GM06990 (cell line): ENCODE results near the gene DCLK2.

ENCODE experiments used
- DNase-seq: peaks from one replicate; pipeline ENCODE4 v3.0.0-alpha.2; 2011; ENCODE audit not compliant: insufficient read length; ENCODE audit errors: extremely low read depth
- H3K27me3 ChIP-seq: replicated peaks from 2 replicates; pipeline ENCODE4 v1.6.0; 2011; ENCODE audit warnings: low read length; ENCODE audit not compliant: control insufficient read depth, insufficient read depth
- H3K36me3 ChIP-seq: 2 replicates; pipeline ENCODE4 v1.5.1; 2011; ENCODE audit warnings: low read length; ENCODE audit not compliant: control insufficient read depth, insufficient read depth
- H3K4me3 ChIP-seq: replicated peaks from 2 replicates; pipeline ENCODE4 v1.5.1; 2011; ENCODE audit warnings: low read depth, mild to moderate bottlenecking, control low read depth, low read length
- TF ChIP-seq, protein P1 (sequence below): IDR thresholded peaks from 2 replicates; pipeline ENCODE4 v1.5.1; 2011; ENCODE audit warnings: low read length, control low read depth, mild to moderate bottlenecking, inconsistent platforms; ENCODE audit not compliant: insufficient read depth, poor library complexity, severe bottlenecking

DCLK2 gene

DNA sequence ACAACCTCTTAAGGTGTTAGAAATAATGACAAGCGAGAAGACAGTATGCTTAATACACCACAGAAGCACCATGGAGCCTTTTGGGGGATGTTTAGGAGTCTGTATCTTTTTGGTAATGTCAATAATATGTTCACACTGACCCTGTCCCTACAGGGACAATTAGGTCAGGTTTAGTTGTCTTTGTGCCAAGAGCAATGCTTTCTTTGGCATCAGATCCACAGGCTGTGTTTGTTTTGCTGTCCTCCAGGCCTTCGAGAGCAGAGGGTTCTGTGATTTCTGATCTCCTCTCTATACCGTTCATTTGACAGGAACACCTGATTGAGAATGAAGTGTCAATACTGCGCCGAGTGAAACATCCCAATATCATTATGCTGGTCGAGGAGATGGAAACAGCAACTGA is 153.8 kb downstream of the DCLK2 start:
- Histone ChIP-seq H3K27me3 (no peaks in the 10 kb centered on the region; the same call in 1 of the 2 replicates), H3K4me3 (no peak overlapping the region), H3K36me3 (no peaks in the 10 kb centered on the region)
- no peak for DNase-seq
- TF ChIP-seq, protein P1, sequence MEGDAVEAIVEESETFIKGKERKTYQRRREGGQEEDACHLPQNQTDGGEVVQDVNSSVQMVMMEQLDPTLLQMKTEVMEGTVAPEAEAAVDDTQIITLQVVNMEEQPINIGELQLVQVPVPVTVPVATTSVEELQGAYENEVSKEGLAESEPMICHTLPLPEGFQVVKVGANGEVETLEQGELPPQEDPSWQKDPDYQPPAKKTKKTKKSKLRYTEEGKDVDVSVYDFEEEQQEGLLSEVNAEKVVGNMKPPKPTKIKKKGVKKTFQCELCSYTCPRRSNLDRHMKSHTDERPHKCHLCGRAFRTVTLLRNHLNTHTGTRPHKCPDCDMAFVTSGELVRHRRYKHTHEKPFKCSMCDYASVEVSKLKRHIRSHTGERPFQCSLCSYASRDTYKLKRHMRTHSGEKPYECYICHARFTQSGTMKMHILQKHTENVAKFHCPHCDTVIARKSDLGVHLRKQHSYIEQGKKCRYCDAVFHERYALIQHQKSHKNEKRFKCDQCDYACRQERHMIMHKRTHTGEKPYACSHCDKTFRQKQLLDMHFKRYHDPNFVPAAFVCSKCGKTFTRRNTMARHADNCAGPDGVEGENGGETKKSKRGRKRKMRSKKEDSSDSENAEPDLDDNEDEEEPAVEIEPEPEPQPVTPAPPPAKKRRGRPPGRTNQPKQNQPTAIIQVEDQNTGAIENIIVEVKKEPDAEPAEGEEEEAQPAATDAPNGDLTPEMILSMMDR: no peak

DNA sequence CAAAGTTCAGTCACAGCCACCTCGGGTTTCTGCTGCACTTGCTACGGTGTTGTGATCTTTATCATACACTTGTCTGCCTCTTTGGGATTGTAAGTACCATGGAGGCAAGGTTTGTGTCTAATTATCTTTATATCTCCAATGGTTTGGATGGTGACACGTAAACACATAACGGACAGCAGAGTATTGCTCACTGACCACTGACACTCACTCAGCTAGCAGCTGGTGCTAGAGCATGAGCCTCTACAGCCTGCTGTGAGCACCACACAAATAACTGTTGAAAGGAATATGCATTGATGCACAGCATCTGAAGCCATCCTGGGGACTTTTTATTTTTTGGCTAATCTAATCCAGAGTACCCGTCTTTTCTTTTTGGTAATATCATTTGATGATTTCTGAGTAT is 156.0 kb downstream of the DCLK2 start:
- Histone ChIP-seq H3K4me3 (no peak overlapping the region), H3K36me3 (no peaks in the 10 kb centered on the region), H3K27me3 (no peaks in the 10 kb centered on the region)
- TF ChIP-seq, protein P1: no peak
- DNase-seq: no peak

DNA sequence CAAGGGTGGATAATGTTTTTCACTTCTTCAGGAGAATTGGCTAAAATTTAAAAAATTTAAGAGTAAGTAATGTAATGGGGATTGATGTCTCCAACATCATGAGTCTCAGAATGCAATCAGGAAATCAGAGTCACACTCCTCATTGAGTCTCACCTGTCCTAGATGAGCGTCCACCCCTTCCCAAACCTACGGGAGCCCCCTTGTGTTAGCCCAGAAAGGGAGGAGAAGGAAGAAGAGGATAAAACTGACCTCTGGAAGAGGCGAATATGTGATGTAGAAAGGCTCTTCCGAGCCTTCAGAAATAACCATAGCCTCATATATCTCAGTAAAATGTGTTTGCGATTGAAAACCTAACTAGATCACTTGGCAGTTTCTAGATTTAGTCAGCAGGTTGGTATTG is 157.1 kb downstream of the DCLK2 start:
- H3K36me3 ChIP-seq: no peaks in the 10 kb centered on the region
- TF ChIP-seq, protein P1: no peak
- no peak overlapping the region for H3K4me3 ChIP-seq
- no peaks in the 10 kb centered on the region for H3K27me3 ChIP-seq
- no peak for DNase-seq

DNA sequence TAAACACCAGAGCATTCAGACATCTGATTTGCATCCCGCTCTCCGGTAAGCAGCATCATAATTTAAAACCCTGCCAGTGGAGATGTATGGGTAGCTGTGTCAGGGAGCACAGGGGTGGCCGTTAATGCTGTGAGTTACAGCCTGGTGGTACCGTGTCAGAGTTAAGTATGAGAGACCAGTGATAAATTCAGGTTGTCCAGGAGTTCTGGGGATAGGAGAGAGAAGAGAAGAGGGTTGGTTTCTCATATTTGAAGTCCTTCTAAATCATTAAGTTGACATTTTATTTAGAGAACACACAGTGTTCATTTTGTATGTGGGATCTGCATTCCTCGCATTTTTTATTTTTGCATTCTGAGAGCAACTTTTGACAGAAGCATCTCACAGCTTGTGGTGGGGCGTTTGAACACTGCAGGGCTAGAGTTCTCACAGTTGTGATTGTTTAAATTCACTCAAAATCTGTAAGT is 157.6 kb downstream of the DCLK2 start:
- Histone ChIP-seq H3K36me3 (no peaks in the 10 kb centered on the region), H3K4me3 (no peak overlapping the region), H3K27me3 (no peaks in the 10 kb centered on the region)
- TF ChIP-seq, protein P1: no peak
- no peak for DNase-seq

DNA sequence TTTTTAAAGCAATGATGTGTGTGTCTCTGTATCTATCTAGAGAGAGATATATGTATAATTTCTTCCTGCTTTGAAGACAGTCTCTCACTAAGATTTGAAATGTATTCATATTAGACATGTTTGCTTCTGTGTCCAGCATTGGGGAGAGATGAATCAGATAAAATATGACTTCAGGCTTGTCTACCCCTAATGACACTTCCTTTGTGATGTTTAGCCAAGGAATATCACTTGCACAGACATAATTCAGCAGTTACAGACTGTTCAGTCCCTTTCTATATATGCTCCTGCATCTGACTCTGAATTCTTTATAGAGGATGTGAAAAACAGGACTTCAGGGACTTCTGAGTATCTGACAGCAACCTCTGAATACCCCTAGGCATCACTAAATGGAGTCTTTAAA is 158.4 kb downstream of the DCLK2 start:
- H3K4me3 ChIP-seq: no peak overlapping the region
- TF ChIP-seq, protein P1: no peak
- DNase-seq: no peak
- H3K27me3 ChIP-seq: no peaks in the 10 kb centered on the region; the same call in 1 of the 2 replicates
- no peaks in the 10 kb centered on the region for H3K36me3 ChIP-seq

DNA sequence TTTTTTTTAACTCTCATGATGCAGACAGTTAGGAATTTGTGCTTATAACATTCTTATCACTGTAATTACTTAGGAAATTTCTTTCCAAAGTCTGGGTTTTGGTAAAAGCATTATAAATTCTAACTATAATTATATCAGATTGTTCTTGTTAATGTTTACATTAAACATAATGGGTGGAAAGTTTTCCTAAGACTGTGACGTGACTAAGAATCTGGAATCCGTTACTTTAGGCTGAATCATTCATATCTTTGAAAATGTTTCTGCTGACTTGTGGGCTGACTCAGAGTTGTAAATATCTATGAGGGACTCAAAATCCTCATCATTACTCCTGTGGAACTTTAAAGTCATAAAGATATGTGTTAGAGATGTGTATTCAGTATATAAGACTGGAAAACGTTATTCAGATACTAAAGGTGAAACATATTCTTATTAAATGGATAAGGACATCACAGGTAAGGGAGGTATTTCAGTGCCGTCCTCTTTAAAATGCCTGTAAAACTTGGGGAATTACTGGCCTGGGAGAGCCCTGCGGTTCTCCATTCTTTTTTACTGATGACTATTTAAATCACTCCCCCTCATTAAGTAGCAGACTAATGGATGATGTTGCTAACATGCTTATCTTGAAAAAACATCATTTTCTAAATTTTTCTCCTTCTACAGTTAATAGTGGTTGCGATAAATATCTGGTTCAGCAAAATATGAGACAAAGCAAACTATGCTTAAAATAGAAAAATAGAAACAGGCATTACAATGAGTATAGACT is 159.0 kb downstream of the DCLK2 start:
- Histone ChIP-seq H3K4me3 (no peak overlapping the region), H3K27me3 (no peaks in the 10 kb centered on the region; the same call in 1 of the 2 replicates), H3K36me3 (no peaks in the 10 kb centered on the region)
- DNase-seq: no peak
- TF ChIP-seq, protein P1: no peak
